ENCODE data around the gene H2BW1. TPM values are rescaled to one million over a fixed set of nuclear protein-coding genes. Genes with fewer than 3 reads are reported as not detected.
"Not testable (repeated sequence)": the region's sequence is repeated elsewhere in the genome, so short reads cannot be mapped to it uniquely, and the experiment has no call there.

H2BW1 gene
- total RNA-seq, result not detected
- not detected for polyA plus RNA-seq
- long read RNA-seq, donor 1, result 0 reads
- long read RNA-seq, donor 2, result 0 reads
- long read RNA-seq, donor 3, result 0 reads

DNA sequence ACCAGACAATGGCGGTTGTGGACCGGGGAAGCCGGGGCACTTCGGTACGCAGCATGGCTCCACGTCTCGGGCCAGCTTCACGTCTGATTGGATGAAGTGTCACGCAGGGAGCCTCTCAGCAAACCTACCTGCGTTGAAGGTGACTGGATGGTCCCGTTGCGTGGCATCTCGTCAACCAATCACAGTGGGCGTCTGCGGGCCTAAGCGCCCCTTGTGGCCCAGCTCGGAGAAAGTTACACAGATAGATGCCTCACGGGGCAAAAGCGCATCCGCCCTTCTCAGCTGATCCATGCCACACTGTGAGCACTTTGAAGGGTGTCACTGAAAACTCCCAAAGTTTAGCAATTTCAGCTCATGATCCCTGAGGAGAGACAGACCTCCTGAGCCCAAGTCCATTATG lies at the start of gene H2BW1:
TSS of gene H2BW1 (minus strand) at position 103 of the 400 bp plus-strand sequence. CDS start 132 bp downstream, outside the sequence.
- Histone ChIP-seq H3K4me1 (ENCODE audit: insufficient read depth) (no peaks in the 10 kb centered on the region), H3K36me3 (no peaks in the 10 kb centered on the region), H3K9me3 (no peaks in the 10 kb centered on the region), H3K27me3 (no peaks in the 10 kb centered on the region), H3K27ac (no peak within 1 kb of the TSS), H3K4me3 (no peak within 1 kb of the TSS)
- intact Hi-C loops (cut with DNase I), result no loop called here
- no peak for DNase-seq
- WGBS, 3 donors, result 89 to 92% (median 92%) methylated on average over 20 of the region's 20 CpGs
- no peak for TF ChIP-seq EP300 (IDR thresholded peaks at IDR 0.05)
- no peak for TF ChIP-seq POLR2A (IDR thresholded peaks at IDR 0.05)
- TF ChIP-seq CTCF (IDR thresholded peaks at IDR 0.05), result no peak

DNA sequence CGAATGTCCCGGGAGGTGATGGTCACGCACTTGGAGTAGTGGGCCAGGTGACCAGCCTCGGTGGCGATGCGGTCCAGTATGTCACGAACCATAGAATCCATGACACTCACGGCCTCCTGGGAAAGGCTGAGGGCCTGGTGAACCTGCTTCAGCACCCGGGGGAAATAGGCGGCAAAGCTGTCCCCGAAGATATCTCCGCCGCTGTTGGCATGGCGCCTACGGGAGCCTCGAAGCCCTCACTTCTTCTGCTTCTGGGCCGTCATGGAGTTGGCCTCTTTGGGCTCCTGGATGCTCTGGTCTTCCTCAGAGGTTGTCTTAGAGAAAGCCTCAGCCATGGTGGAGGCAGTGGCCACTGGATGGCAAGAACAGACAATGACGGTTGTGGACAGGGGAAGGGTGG lies 49.1 kb upstream of the H2BW1 start:
- intact Hi-C loops (cut with DNase I); H3K36me3 ChIP-seq; H3K4me3 ChIP-seq; H3K27me3 ChIP-seq; H3K9me3 ChIP-seq; H3K4me1 ChIP-seq (ENCODE audit: insufficient read depth); DNase-seq; H3K27ac ChIP-seq: not testable (repeated sequence)
- 89 to 100% methylated on average over 6 to 9 of the region's 18 CpGs; no CpG with 5 or more reads in 1 of the 3 donors for WGBS, 3 donors

DNA sequence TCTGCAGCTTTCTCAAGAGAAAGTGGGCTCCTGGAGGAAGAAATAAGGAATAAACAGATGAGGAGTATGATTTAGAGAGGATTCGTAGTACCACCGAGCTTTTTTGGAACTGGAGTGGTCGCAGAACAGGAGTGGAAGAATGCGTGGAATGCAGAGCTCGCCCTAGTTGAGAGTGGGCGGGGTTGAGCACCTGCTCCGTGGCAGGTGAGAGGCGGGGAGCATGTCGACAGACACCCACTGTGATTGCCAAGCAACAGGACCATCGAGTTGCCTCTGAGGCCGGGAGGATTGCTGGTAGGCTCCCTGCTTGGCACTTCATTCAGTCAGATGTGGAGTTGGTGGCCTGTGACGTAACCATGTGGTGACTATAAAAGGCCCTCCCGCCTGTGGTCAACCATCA lies 41.4 kb upstream of the H2BW1 start:
- intact Hi-C loops (cut with DNase I); DNase-seq; H3K27me3 ChIP-seq; H3K9me3 ChIP-seq; H3K27ac ChIP-seq; H3K4me1 ChIP-seq (ENCODE audit: insufficient read depth); H3K4me3 ChIP-seq; H3K36me3 ChIP-seq: not testable (repeated sequence)
- no CpG with 5 or more reads among the region's 13 CpGs for WGBS, 3 donors

- Histone ChIP-seq H3K36me3 (no peaks in the 10 kb centered on the region), H3K27me3 (no peaks in the 10 kb centered on the region), H3K4me3 (no peak overlapping the region), H3K4me1 (ENCODE audit: insufficient read depth) (no peaks in the 10 kb centered on the region), H3K9me3 (no peaks in the 10 kb centered on the region), H3K27ac (no peak overlapping the region)
- intact Hi-C loops (cut with DNase I), result no loop called here
- WGBS, 3 donors, result 83 to 86% (median 86%) methylated on average over 13 of the region's 13 CpGs
- TF ChIP-seq CTCF (IDR thresholded peaks at IDR 0.05) (no peak), POLR2A (IDR thresholded peaks at IDR 0.05) (no peak), EP300 (IDR thresholded peaks at IDR 0.05) (no peak)
- no peak for DNase-seq
Measured at GRCh38 chrX:104047171-104047570, 33.7 kb upstream of the H2BW1 start.

DNA sequence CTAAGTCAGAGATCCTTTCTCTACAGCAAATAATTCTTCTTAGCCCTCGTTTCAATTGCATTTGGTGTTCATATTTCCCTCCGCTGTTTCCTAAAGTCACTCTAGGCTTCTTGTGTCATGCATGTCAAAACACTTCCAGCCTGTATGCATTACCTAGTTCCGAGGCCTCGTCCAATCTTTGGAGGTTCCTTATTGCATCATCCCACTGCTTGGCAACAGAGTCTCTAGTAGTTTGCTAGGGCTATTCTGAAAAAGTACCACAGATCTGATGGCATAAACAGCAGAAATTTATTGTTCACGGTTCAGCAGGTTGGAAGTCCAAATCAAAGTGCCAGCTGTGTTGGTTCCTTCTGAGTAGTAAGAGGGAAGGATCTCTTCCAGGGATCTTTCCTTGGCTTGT lies 32.1 kb upstream of the H2BW1 start:
- Histone ChIP-seq H3K36me3 (no peaks in the 10 kb centered on the region), H3K27me3 (no peaks in the 10 kb centered on the region), H3K4me3 (no peak overlapping the region), H3K9me3 (no peaks in the 10 kb centered on the region), H3K4me1 (ENCODE audit: insufficient read depth) (no peaks in the 10 kb centered on the region), H3K27ac (no peak overlapping the region)
- TF ChIP-seq EP300 (IDR thresholded peaks at IDR 0.05) (no peak), POLR2A (IDR thresholded peaks at IDR 0.05) (no peak), CTCF (IDR thresholded peaks at IDR 0.05) (no peak)
- intact Hi-C loops (cut with DNase I), result no loop called here
- no peak for DNase-seq
- 75 to 81% (median 79%) methylated on average over 5 of the region's 5 CpGs for WGBS, 3 donors

DNA sequence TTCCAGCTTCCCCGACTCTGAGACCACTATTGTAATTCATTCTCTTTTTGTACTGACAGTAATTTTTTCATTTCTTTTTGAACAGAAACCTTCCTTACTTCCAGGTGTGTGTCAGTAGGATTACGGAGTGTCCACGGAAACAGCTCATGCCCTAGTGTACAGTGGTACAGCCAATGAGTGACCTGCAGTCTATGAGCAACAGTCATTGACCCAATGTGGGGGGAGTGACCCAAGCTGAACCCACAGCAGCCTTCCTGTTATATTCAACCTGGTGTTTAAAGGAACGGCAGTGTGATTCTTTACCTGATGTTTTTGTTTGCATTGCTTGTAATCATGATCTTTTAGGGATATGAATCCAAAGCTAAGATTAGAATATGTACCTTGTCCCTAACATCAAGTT lies 27.5 kb upstream of the H2BW1 start:
- Histone ChIP-seq H3K36me3 (no peaks in the 10 kb centered on the region), H3K27ac (no peak overlapping the region), H3K9me3 (no peaks in the 10 kb centered on the region), H3K4me1 (ENCODE audit: insufficient read depth) (no peaks in the 10 kb centered on the region), H3K27me3 (no peaks in the 10 kb centered on the region), H3K4me3 (no peak overlapping the region)
- TF ChIP-seq CTCF (IDR thresholded peaks at IDR 0.05), result no peak
- TF ChIP-seq POLR2A (IDR thresholded peaks at IDR 0.05), result no peak
- TF ChIP-seq EP300 (IDR thresholded peaks at IDR 0.05), result no peak
- no peak for DNase-seq
- 82 to 85% (median 83%) methylated on average over 4 of the region's 4 CpGs for WGBS, 3 donors
- intact Hi-C loops (cut with DNase I), result no loop called here
